ENCODE data around the gene PPP2R3B. TPM values are rescaled to one million over a fixed set of nuclear protein-coding genes. Genes with fewer than 3 reads are reported as not detected.

The PPP2R3B gene
- polyA plus RNA-seq, 1 donor (not counting 4 experiments of a cell fraction or from before 2014, with no cell fraction given) = 6.6 TPM

DNA sequence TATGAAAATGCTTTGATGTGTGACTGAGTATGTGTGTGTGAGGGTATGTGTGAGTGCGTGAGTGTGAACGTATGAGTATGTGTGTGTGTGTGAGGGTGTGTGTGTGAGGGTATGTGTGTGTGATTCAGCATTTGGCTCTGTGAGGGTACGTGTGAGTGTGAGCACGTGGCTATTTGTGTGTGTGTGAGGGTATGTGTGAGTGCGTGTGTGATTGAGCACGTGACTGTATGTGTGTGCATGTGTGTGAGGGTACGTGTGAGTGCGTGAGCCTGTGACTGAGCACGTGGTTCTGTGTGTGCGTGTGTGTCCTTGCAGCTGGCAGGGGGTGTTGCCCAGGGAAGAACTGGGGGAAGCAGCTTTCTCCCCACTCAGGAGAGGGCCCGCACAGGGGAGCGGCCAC, 16.1 kb upstream of the PPP2R3B start:
- no peak overlapping the region for H3K27ac ChIP-seq (ENCODE audit: control insufficient read depth, insufficient read depth, low read length)
- no peak overlapping the region for H2AFZ ChIP-seq (ENCODE audit: control insufficient read depth, low read length)
- no peak overlapping the region for H3K4me2 ChIP-seq (ENCODE audit: control insufficient read depth, extremely low read depth, insufficient read depth, low read depth, low read length)
- no peak overlapping the region for H3K4me3 ChIP-seq (ENCODE audit: control insufficient read depth in 2 of 3, extremely low read depth in 1 of 3, insufficient read depth in 2 of 3, low read depth in 1 of 3, low read length in 3 of 3)
- DNase-seq (ENCODE audit: low read depth, low spot score) (no peak), FAIRE-seq (no peak)
- H3K79me2 ChIP-seq (ENCODE audit: control insufficient read depth, insufficient read depth, low read length) = no peaks in the 10 kb centered on the region
- no peak for TF ChIP-seq EZH2 (IDR thresholded peaks at IDR 0.05; ENCODE audit: low read length)
- TF ChIP-seq, protein P1, sequence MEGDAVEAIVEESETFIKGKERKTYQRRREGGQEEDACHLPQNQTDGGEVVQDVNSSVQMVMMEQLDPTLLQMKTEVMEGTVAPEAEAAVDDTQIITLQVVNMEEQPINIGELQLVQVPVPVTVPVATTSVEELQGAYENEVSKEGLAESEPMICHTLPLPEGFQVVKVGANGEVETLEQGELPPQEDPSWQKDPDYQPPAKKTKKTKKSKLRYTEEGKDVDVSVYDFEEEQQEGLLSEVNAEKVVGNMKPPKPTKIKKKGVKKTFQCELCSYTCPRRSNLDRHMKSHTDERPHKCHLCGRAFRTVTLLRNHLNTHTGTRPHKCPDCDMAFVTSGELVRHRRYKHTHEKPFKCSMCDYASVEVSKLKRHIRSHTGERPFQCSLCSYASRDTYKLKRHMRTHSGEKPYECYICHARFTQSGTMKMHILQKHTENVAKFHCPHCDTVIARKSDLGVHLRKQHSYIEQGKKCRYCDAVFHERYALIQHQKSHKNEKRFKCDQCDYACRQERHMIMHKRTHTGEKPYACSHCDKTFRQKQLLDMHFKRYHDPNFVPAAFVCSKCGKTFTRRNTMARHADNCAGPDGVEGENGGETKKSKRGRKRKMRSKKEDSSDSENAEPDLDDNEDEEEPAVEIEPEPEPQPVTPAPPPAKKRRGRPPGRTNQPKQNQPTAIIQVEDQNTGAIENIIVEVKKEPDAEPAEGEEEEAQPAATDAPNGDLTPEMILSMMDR (optimal IDR thresholded peaks at IDR 0.05 in 1 of 3, IDR thresholded peaks at IDR 0.05 in 1 of 3, conservative IDR thresholded peaks at IDR 0.05 in 1 of 3; ENCODE audit: extremely low read depth in 1 of 3, insufficient read depth in 2 of 3, low read length in 3 of 3) = no peak
- dilution Hi-C loops (cut with MboI; ENCODE audit: extremely low pct_ligation_motif_present, low sequenced_read_pairs) = no loop called here
- no peaks in the 10 kb centered on the region for H4K20me1 ChIP-seq (ENCODE audit: control insufficient read depth, extremely low read depth, insufficient read depth, low read length)
- H3K9me3 ChIP-seq (ENCODE audit: control insufficient read depth, low read depth, low read length) = peaks cover 5% of the 10 kb centered on the region
- no peaks in the 10 kb centered on the region for H3K27me3 ChIP-seq (ENCODE audit: control insufficient read depth, extremely low read depth, insufficient read depth, low read length)
- H3K9me1 ChIP-seq (ENCODE audit: control insufficient read depth, extremely low read depth, insufficient read depth, low read length) = no peaks in the 10 kb centered on the region
- no peaks in the 10 kb centered on the region for H3K36me3 ChIP-seq (ENCODE audit: control insufficient read depth in 2 of 2, extremely low read depth in 1 of 2, insufficient read depth in 2 of 2, low read length in 2 of 2)
- H3K9ac ChIP-seq (ENCODE audit: control insufficient read depth, extremely low read depth, insufficient read depth, low read length) = no peak overlapping the region
- no peaks in the 10 kb centered on the region for H3K4me1 ChIP-seq (ENCODE audit: control insufficient read depth, extremely low read depth, insufficient read depth, low read length)

DNA sequence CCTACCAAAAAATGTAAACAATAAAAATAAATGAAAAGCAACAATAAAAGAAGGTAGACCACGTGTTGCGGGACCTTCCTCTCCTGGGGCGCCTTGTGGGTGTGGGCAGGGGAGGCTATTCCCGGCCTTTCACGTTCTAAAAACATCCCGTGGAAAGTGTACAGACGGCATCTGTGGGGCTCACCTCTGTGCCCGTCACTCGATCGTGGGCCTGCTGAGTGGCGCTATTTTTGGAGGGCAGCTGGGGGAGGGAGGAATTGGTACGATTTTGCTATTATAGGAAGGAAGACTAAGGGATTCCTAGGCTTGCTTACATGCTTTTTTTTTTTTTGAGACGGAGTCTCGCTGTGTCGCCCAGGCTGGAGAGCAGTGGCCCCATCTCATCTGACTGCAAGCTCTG, 13.6 kb upstream of the PPP2R3B start:
- DNase-seq (ENCODE audit: low read depth, low spot score) (no peak), FAIRE-seq (no peak)
- H3K9me1 ChIP-seq (ENCODE audit: control insufficient read depth, extremely low read depth, insufficient read depth, low read length) = no peaks in the 10 kb centered on the region
- no peak overlapping the region for H3K9ac ChIP-seq (ENCODE audit: control insufficient read depth, extremely low read depth, insufficient read depth, low read length)
- no peak overlapping the region for H2AFZ ChIP-seq (ENCODE audit: control insufficient read depth, low read length)
- no peaks in the 10 kb centered on the region for H3K4me1 ChIP-seq (ENCODE audit: control insufficient read depth, extremely low read depth, insufficient read depth, low read length)
- no peaks in the 10 kb centered on the region for H3K79me2 ChIP-seq (ENCODE audit: control insufficient read depth, insufficient read depth, low read length)
- peaks cover 5% of the 10 kb centered on the region for H3K9me3 ChIP-seq (ENCODE audit: control insufficient read depth, low read depth, low read length)
- H3K4me2 ChIP-seq (ENCODE audit: control insufficient read depth, extremely low read depth, insufficient read depth, low read depth, low read length) = no peak overlapping the region
- dilution Hi-C loops (cut with MboI; ENCODE audit: extremely low pct_ligation_motif_present, low sequenced_read_pairs) = no loop called here
- H4K20me1 ChIP-seq (ENCODE audit: control insufficient read depth, extremely low read depth, insufficient read depth, low read length) = no peaks in the 10 kb centered on the region
- no peak overlapping the region for H3K27ac ChIP-seq (ENCODE audit: control insufficient read depth, insufficient read depth, low read length)
- no peak for TF ChIP-seq EZH2 (IDR thresholded peaks at IDR 0.05; ENCODE audit: low read length)
- TF ChIP-seq, protein P1 (optimal IDR thresholded peaks at IDR 0.05 in 1 of 3, IDR thresholded peaks at IDR 0.05 in 1 of 3, conservative IDR thresholded peaks at IDR 0.05 in 1 of 3; ENCODE audit: extremely low read depth in 1 of 3, insufficient read depth in 2 of 3, low read length in 3 of 3) = no peak
- no peaks in the 10 kb centered on the region for H3K36me3 ChIP-seq (ENCODE audit: control insufficient read depth in 2 of 2, extremely low read depth in 1 of 2, insufficient read depth in 2 of 2, low read length in 2 of 2)
- no peaks in the 10 kb centered on the region for H3K27me3 ChIP-seq (ENCODE audit: control insufficient read depth, extremely low read depth, insufficient read depth, low read length)
- no peak overlapping the region for H3K4me3 ChIP-seq (ENCODE audit: control insufficient read depth in 2 of 3, extremely low read depth in 1 of 3, insufficient read depth in 2 of 3, low read depth in 1 of 3, low read length in 3 of 3)
